ENCODE measurements around the gene MRPL39. TPM values are rescaled to one million over a fixed set of nuclear protein-coding genes. Genes with fewer than 3 reads are reported as not detected.

Gene MRPL39
- polyA plus RNA-seq, 1 of the 3 experiments (the other 2 are of a cell fraction), result 26.9 TPM

DNA sequence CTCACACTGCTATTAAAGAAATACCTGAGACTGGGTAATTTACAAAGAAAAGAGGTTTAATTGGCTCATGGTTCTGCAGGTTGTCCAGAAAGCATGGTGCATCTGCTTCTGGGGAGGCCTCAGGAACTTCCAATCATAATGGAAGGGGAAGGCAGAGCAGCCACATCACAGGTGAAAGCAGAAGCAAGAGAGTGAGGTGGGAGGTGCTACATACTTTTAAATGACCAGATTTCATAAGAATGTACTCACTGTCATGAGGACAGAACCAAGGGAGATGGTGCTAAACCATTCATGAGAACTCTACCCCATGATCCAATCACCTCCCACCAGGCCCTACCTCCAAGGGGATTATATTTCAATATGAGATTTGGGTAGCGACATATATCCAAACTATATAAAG is 55.7 kb downstream of the MRPL39 start:
- ChIA-PET POLR2A (no interaction called here), CTCF (no interaction called here)
- no peaks in the 10 kb centered on the region for H3K9me3 ChIP-seq
- H3K9ac ChIP-seq, result no peak overlapping the region
- no peak for DNase-seq
- no peak overlapping the region for H3K4me3 ChIP-seq (ENCODE audit: low read depth in 2 of 2, low read length in 1 of 2)
- no peaks in the 10 kb centered on the region for H4K20me1 ChIP-seq (ENCODE audit: insufficient read depth)
- H3F3A ChIP-seq (replicated peaks; ENCODE audit: insufficient read depth), result no peaks in the 10 kb centered on the region
- no peaks in the 10 kb centered on the region for H3K27me3 ChIP-seq (ENCODE audit: insufficient read depth)
- no peaks in the 10 kb centered on the region for H3K79me2 ChIP-seq (ENCODE audit: insufficient read depth)
- H3K4me1 ChIP-seq (ENCODE audit: control insufficient read depth in 1 of 2, insufficient read depth in 2 of 2, low read depth in 1 of 2, low read length in 1 of 2), result no peaks in the 10 kb centered on the region
- H2AFZ ChIP-seq (ENCODE audit: low read depth), result no peak overlapping the region
- H3K9me2 ChIP-seq, result no peaks in the 10 kb centered on the region
- TF ChIP-seq EP300 (IDR thresholded peaks at IDR 0.05; ENCODE audit: borderline replicate concordance in 1 of 2, low read depth in 1 of 2, low read length in 1 of 2), result no peak
- no peak for TF ChIP-seq RXRA (IDR thresholded peaks at IDR 0.05; ENCODE audit: borderline replicate concordance, low read depth)
- no peak for TF ChIP-seq JUND (IDR thresholded peaks at IDR 0.05)
- TF ChIP-seq RAD21 (IDR thresholded peaks at IDR 0.05; ENCODE audit: low read length), result no peak
- TF ChIP-seq FOXJ3 (CRISPR knock-in tag; IDR thresholded peaks at IDR 0.05), result no peak
- TF ChIP-seq NRF1 (IDR thresholded peaks at IDR 0.05; ENCODE audit: low read depth, low read length), result no peak
- TF ChIP-seq TCF12 (IDR thresholded peaks at IDR 0.05), result no peak
- no peak for TF ChIP-seq RFX5 (IDR thresholded peaks at IDR 0.05; ENCODE audit: low read length)
- TF ChIP-seq, protein P1, sequence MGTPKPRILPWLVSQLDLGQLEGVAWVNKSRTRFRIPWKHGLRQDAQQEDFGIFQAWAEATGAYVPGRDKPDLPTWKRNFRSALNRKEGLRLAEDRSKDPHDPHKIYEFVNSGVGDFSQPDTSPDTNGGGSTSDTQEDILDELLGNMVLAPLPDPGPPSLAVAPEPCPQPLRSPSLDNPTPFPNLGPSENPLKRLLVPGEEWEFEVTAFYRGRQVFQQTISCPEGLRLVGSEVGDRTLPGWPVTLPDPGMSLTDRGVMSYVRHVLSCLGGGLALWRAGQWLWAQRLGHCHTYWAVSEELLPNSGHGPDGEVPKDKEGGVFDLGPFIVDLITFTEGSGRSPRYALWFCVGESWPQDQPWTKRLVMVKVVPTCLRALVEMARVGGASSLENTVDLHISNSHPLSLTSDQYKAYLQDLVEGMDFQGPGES (IDR thresholded peaks at IDR 0.05; ENCODE audit: low read depth, low read length), result no peak
- no peak overlapping the region for H3K27ac ChIP-seq (ENCODE audit: low read depth in 2 of 2, low read length in 1 of 2)
- H3K4me2 ChIP-seq, result no peak overlapping the region
- WGBS (ENCODE audit: low lambda C conversion rate), result 83% methylated on average over 1 of the region's 1 CpG
- no peaks in the 10 kb centered on the region for H3K36me3 ChIP-seq (replicated peaks in 1 of 2; ENCODE audit: control insufficient read depth in 1 of 2, insufficient read depth in 2 of 2, low read length in 1 of 2)

DNA sequence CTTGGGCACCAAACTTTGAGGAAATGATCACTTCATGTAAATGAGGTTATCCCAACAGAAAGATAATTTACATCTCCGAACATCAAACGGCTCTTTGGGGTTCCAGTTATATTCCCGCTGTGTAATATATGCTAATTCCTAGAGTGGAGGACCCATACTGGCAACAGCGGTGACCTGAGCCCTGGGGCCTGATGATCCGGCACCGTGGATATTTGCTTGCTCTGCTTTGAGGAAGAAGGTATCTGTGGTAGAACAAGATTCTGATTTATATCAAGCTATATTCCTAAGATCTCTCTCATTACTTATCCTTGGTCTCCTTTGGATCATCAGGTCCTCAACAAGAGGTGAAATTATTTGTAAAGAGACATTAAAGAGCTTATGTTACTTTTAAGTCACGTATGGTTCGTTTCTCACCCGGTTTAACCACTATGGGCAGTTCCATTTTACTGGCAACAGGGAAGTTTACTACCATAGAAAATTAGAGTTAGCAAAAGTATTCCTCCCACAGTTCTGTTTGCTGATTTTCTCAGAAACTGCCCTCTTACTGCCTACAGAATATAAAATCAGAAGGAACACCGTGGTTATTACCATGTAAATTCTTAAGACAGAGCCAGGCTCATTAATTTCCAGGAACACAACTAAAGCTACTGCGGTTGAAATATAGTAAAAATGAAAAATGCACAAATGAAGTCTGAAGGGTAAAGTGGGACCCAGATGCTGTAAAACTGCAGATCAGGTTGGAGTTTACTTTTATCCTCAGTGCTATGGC is 56.7 kb downstream of the MRPL39 start:
- Histone ChIP-seq H3K9me2 (no peaks in the 10 kb centered on the region), H3K9me3 (no peaks in the 10 kb centered on the region), H3K27ac (ENCODE audit: low read depth in 2 of 2, low read length in 1 of 2) (no peak overlapping the region), H3K27me3 (ENCODE audit: insufficient read depth) (no peaks in the 10 kb centered on the region), H3K36me3 (replicated peaks in 1 of 2; ENCODE audit: control insufficient read depth in 1 of 2, insufficient read depth in 2 of 2, low read length in 1 of 2) (no peaks in the 10 kb centered on the region), H2AFZ (ENCODE audit: low read depth) (no peak overlapping the region), H3K4me1 (ENCODE audit: control insufficient read depth in 1 of 2, insufficient read depth in 2 of 2, low read depth in 1 of 2, low read length in 1 of 2) (no peaks in the 10 kb centered on the region), H4K20me1 (ENCODE audit: insufficient read depth) (no peaks in the 10 kb centered on the region), H3K4me3 (ENCODE audit: low read depth in 2 of 2, low read length in 1 of 2) (no peak overlapping the region), H3K4me2 (no peak overlapping the region), H3K9ac (no peak overlapping the region), H3F3A (replicated peaks; ENCODE audit: insufficient read depth) (no peaks in the 10 kb centered on the region), H3K79me2 (ENCODE audit: insufficient read depth) (no peaks in the 10 kb centered on the region)
- TF ChIP-seq JUND (IDR thresholded peaks at IDR 0.05) (no peak), GABPA (IDR thresholded peaks at IDR 0.05; ENCODE audit: low read depth) (no peak), YY1 (IDR thresholded peaks at IDR 0.05; ENCODE audit: low read depth) (no peak), EP300 (IDR thresholded peaks at IDR 0.05; ENCODE audit: borderline replicate concordance in 1 of 2, low read depth in 1 of 2, low read length in 1 of 2) (no peak), MEF2A (IDR thresholded peaks at IDR 0.05; ENCODE audit: borderline replicate concordance, low read depth) (no peak), POLR2AphosphoS5 (IDR thresholded peaks at IDR 0.05; ENCODE audit: low read depth, low read length) (no peak), TEAD4 (IDR thresholded peaks at IDR 0.05; ENCODE audit: borderline replicate concordance, insufficient read depth) (no peak), RXRA (IDR thresholded peaks at IDR 0.05; ENCODE audit: borderline replicate concordance, low read depth) (no peak), RAD21 (IDR thresholded peaks at IDR 0.05; ENCODE audit: low read length) (no peak), FOXJ3 (CRISPR knock-in tag; IDR thresholded peaks at IDR 0.05) (no peak)
- TF ChIP-seq, protein P2, sequence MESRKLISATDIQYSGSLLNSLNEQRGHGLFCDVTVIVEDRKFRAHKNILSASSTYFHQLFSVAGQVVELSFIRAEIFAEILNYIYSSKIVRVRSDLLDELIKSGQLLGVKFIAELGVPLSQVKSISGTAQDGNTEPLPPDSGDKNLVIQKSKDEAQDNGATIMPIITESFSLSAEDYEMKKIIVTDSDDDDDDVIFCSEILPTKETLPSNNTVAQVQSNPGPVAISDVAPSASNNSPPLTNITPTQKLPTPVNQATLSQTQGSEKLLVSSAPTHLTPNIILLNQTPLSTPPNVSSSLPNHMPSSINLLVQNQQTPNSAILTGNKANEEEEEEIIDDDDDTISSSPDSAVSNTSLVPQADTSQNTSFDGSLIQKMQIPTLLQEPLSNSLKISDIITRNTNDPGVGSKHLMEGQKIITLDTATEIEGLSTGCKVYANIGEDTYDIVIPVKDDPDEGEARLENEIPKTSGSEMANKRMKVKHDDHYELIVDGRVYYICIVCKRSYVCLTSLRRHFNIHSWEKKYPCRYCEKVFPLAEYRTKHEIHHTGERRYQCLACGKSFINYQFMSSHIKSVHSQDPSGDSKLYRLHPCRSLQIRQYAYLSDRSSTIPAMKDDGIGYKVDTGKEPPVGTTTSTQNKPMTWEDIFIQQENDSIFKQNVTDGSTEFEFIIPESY (IDR thresholded peaks at IDR 0.05; ENCODE audit: borderline replicate concordance, low read depth), result no peak
- TF ChIP-seq, protein P3, sequence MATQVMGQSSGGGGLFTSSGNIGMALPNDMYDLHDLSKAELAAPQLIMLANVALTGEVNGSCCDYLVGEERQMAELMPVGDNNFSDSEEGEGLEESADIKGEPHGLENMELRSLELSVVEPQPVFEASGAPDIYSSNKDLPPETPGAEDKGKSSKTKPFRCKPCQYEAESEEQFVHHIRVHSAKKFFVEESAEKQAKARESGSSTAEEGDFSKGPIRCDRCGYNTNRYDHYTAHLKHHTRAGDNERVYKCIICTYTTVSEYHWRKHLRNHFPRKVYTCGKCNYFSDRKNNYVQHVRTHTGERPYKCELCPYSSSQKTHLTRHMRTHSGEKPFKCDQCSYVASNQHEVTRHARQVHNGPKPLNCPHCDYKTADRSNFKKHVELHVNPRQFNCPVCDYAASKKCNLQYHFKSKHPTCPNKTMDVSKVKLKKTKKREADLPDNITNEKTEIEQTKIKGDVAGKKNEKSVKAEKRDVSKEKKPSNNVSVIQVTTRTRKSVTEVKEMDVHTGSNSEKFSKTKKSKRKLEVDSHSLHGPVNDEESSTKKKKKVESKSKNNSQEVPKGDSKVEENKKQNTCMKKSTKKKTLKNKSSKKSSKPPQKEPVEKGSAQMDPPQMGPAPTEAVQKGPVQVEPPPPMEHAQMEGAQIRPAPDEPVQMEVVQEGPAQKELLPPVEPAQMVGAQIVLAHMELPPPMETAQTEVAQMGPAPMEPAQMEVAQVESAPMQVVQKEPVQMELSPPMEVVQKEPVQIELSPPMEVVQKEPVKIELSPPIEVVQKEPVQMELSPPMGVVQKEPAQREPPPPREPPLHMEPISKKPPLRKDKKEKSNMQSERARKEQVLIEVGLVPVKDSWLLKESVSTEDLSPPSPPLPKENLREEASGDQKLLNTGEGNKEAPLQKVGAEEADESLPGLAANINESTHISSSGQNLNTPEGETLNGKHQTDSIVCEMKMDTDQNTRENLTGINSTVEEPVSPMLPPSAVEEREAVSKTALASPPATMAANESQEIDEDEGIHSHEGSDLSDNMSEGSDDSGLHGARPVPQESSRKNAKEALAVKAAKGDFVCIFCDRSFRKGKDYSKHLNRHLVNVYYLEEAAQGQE (IDR thresholded peaks at IDR 0.05; ENCODE audit: low read depth, low read length), result no peak
- TF ChIP-seq, protein P4, sequence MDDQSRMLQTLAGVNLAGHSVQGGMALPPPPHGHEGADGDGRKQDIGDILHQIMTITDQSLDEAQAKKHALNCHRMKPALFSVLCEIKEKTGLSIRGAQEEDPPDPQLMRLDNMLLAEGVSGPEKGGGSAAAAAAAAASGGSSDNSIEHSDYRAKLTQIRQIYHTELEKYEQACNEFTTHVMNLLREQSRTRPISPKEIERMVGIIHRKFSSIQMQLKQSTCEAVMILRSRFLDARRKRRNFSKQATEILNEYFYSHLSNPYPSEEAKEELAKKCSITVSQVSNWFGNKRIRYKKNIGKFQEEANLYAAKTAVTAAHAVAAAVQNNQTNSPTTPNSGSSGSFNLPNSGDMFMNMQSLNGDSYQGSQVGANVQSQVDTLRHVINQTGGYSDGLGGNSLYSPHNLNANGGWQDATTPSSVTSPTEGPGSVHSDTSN (IDR thresholded peaks at IDR 0.05), result no peak
- TF ChIP-seq, protein P5, sequence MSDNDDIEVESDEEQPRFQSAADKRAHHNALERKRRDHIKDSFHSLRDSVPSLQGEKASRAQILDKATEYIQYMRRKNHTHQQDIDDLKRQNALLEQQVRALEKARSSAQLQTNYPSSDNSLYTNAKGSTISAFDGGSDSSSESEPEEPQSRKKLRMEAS (IDR thresholded peaks at IDR 0.05; ENCODE audit: low read depth), result no peak
- POLR2A ChIA-PET, result no interaction called here
- CTCF ChIA-PET, result no interaction called here
- DNase-seq, result no peak
- 76% methylated on average over 11 of the region's 11 CpGs for WGBS (ENCODE audit: low lambda C conversion rate)
